ES-I3 (cell line): Measurements from ENCODE around the gene MT1X.

Experiments
- H3K36me3 ChIP-seq: 2 replicates; pipeline ENCODE4 v1.6.1; 2013; ENCODE audit warnings: mild to moderate bottlenecking, low read length, control low read depth, moderate library complexity; ENCODE audit not compliant: insufficient read depth
- H3K4me1 ChIP-seq: 2 replicates; pipeline ENCODE4 v1.6.1; 2013; ENCODE audit warnings: mild to moderate bottlenecking, control low read depth, low read length; ENCODE audit not compliant: insufficient read depth
- H3K9ac ChIP-seq: 2 replicates; pipeline ENCODE4 v1.6.1; 2013; ENCODE audit warnings: low read depth, mild to moderate bottlenecking, low read length, moderate library complexity
- H3K9me3 ChIP-seq: 2 replicates; pipeline ENCODE4 v1.6.1; 2013; ENCODE audit warnings: mild to moderate bottlenecking, low read length, moderate library complexity; ENCODE audit not compliant: control insufficient read depth, insufficient read depth

MT1X gene

GRCh38 chr16:56681939-56682702 lies at the start of gene MT1X:
Gene MT1X (plus strand): TSS chr16:56682470. CDS start chr16:56682541, 71 bp downstream.
- peaks cover 16% of the 10 kb centered on the region for H3K4me1 ChIP-seq
- no peaks in the 10 kb centered on the region for H3K36me3 ChIP-seq
- H3K9me3 ChIP-seq: 0 out of 2 replicates have a peak, but pooled peaks cover 2% of the 10 kb centered on the region
- peak within 1 kb of the TSS; percentile 90 for H3K9ac ChIP-seq

GRCh38 chr16:56632848-56633365 lies 49.4 kb upstream of the MT1X start:
- Histone ChIP-seq H3K9ac (peak overlapping the region; percentile 37; the same call in 1 of the 2 replicates), H3K4me1 (0 out of 2 replicates have a peak, but pooled peaks cover 4% of the 10 kb centered on the region), H3K9me3 (no peaks in the 10 kb centered on the region), H3K36me3 (no peaks in the 10 kb centered on the region)

- Histone ChIP-seq H3K9me3 (no peaks in the 10 kb centered on the region), H3K9ac (no peak overlapping the region), H3K4me1 (0 out of 2 replicates have a peak, but pooled peaks cover 4% of the 10 kb centered on the region)
Measured at GRCh38 chr16:56633535-56633934, 48.7 kb upstream of the MT1X start.

GRCh38 chr16:56634715-56635440 lies 47.4 kb upstream of the MT1X start:
- Histone ChIP-seq H3K36me3 (no peaks in the 10 kb centered on the region), H3K9me3 (no peaks in the 10 kb centered on the region), H3K4me1 (0 out of 2 replicates have a peak, but pooled peaks cover 4% of the 10 kb centered on the region), H3K9ac (peak overlapping the region; percentile 32; the same call in 1 of the 2 replicates)

More at GRCh38 chr16:56633535-56633934, 48.7 kb upstream of the MT1X start:
- no peaks in the 10 kb centered on the region for H3K36me3 ChIP-seq

GRCh38 chr16:56635441-56635967 lies 46.8 kb upstream of the MT1X start:
- H3K9me3 ChIP-seq: no peaks in the 10 kb centered on the region
- H3K9ac ChIP-seq: peak overlapping the region; percentile 32; the same call in 1 of the 2 replicates
- 0 out of 2 replicates have a peak, but pooled peaks cover 4% of the 10 kb centered on the region for H3K4me1 ChIP-seq
- H3K36me3 ChIP-seq: no peaks in the 10 kb centered on the region

GRCh38 chr16:56636616-56637413 lies 45.5 kb upstream of the MT1X start:
- no peaks in the 10 kb centered on the region for H3K36me3 ChIP-seq
- H3K9ac ChIP-seq: no peak overlapping the region
- H3K4me1 ChIP-seq: 0 out of 2 replicates have a peak, but pooled peaks cover 4% of the 10 kb centered on the region
- H3K9me3 ChIP-seq: no peaks in the 10 kb centered on the region

GRCh38 chr16:56637814-56638750 lies 44.2 kb upstream of the MT1X start, which contains the start of gene MT1A:
Gene MT1A (plus strand): TSS chr16:56638666. CDS start chr16:56638739, 73 bp downstream.
- Histone ChIP-seq H3K36me3 (no peaks in the 10 kb centered on the region), H3K9me3 (no peaks in the 10 kb centered on the region), H3K9ac (peak within 1 kb of the TSS; percentile 39), H3K4me1 (0 out of 2 replicates have a peak, but pooled peaks cover 4% of the 10 kb centered on the region)

- Histone ChIP-seq H3K9ac (no peak overlapping the region), H3K9me3 (no peaks in the 10 kb centered on the region), H3K4me1 (0 out of 2 replicates have a peak, but pooled peaks cover 4% of the 10 kb centered on the region), H3K36me3 (no peaks in the 10 kb centered on the region)
Measured at GRCh38 chr16:56639045-56639444, 43.2 kb upstream of the MT1X start.

- Histone ChIP-seq H3K9me3 (no peaks in the 10 kb centered on the region), H3K9ac (no peak overlapping the region), H3K4me1 (0 out of 2 replicates have a peak, but pooled peaks cover 4% of the 10 kb centered on the region), H3K36me3 (no peaks in the 10 kb centered on the region)
Measured at GRCh38 chr16:56640076-56640475, 42.2 kb upstream of the MT1X start.

GRCh38 chr16:56641166-56641565 lies 41.1 kb upstream of the MT1X start:
- no peak overlapping the region for H3K9ac ChIP-seq
- 0 out of 2 replicates have a peak, but pooled peaks cover under 1% of the 10 kb centered on the region for H3K4me1 ChIP-seq
- no peaks in the 10 kb centered on the region for H3K9me3 ChIP-seq
- no peaks in the 10 kb centered on the region for H3K36me3 ChIP-seq

GRCh38 chr16:56643080-56643778 lies 39.0 kb upstream of the MT1X start:
- Histone ChIP-seq H3K9ac (peak overlapping the region; percentile 49), H3K36me3 (no peaks in the 10 kb centered on the region), H3K4me1 (no peaks in the 10 kb centered on the region; the same call in 1 of the 2 replicates), H3K9me3 (no peaks in the 10 kb centered on the region)

- H3K4me1 ChIP-seq: no peaks in the 10 kb centered on the region; the same call in 1 of the 2 replicates
- H3K9me3 ChIP-seq: no peaks in the 10 kb centered on the region
- peak overlapping the region; percentile 49; the same call in 1 of the 2 replicates for H3K9ac ChIP-seq
- no peaks in the 10 kb centered on the region for H3K36me3 ChIP-seq
Measured at GRCh38 chr16:56643833-56644232, 38.4 kb upstream of the MT1X start.
